Endothelial cell of umbilical vein (primary cell): ENCODE data around the gene SRD5A1. TPM values are rescaled to one million over a fixed set of nuclear protein-coding genes. Genes with fewer than 3 reads are reported as not detected.

ENCODE experiments used
- BruUV-seq: library from RNA; stranded (reverse); fragments of 400-500 nt; replicated peaks from 2 replicates; lab custom pipeline; 2021; lab: Mats Ljungman, UMichigan
- CTCF ChIA-PET: fragments of 300-600, 350-600 bp; sonication (Branson Sonifier 250); formaldehyde crosslinking; loops from one replicate; lab custom pipeline; 2021; ENCODE audit warnings: antibody characterized with exemption, inconsistent platforms; lab: Charles Lee
- POLR2A ChIA-PET: fragments of 300-600, 350-600 bp; sonication (Branson Sonifier 250); formaldehyde crosslinking; loops from one replicate; lab custom pipeline; 2021; ENCODE audit warnings: antibody characterized with exemption, inconsistent platforms; lab: Charles Lee
- DNase-seq: peaks from one replicate; pipeline ENCODE4 v3.0.0-alpha.2; 2011; ENCODE audit warnings: low read depth, low spot score
- FAIRE-seq: peaks from 2 replicates; lab custom pipeline; 2011; peaks lifted over from hg19 to GRCh38; lab: Jason Lieb, UNC
- H2AFZ ChIP-seq: 2 replicates; pipeline ENCODE4 v1.6.0; 2012; ENCODE audit warnings: low read depth, low read length, control low read depth, inconsistent platforms
- H3K27ac ChIP-seq: 2 replicates; pipeline ENCODE4 v1.5.1; 2011; ENCODE audit warnings: low read depth, mild to moderate bottlenecking, control low read depth, low read length, moderate library complexity; ENCODE audit not compliant: insufficient read depth
- H3K27me3 ChIP-seq, 2 experiments: 2 replicates each; pipeline versions ENCODE4 v1.6.0 to v1.6.1; 2011; ENCODE audit warnings: low read length in 2 of 2, mixed read lengths in 1 of 2; ENCODE audit not compliant: control insufficient read depth in 2 of 2, insufficient read depth in 2 of 2
- H3K36me3 ChIP-seq, 2 experiments: 2 replicates in 1 of 2; 3 replicates in 1 of 2; pipeline ENCODE4 v1.5.1; 2011; ENCODE audit warnings: low read length in 2 of 2, mild to moderate bottlenecking in 1 of 2, moderate library complexity in 1 of 2; ENCODE audit not compliant: control insufficient read depth in 2 of 2, insufficient read depth in 2 of 2; ENCODE audit errors: extremely low read depth in 1 of 2
- H3K4me1 ChIP-seq: 3 replicates; pipeline ENCODE4 v1.5.1; 2011; ENCODE audit warnings: mild to moderate bottlenecking, low read length; ENCODE audit not compliant: control insufficient read depth, insufficient read depth; ENCODE audit errors: extremely low read depth
- H3K4me2 ChIP-seq: 2 replicates; pipeline ENCODE4 v1.6.1; 2011; ENCODE audit warnings: low read length, control low read depth, mixed read lengths; ENCODE audit not compliant: insufficient read depth
- H3K4me3 ChIP-seq, 3 experiments: fragments of 200-600 bp in 1 of 3; sonication (generic), shearing (Covaris generic) in 1 of 3; replicated peaks in 1 of 3; 2 replicates each; pipeline ENCODE4 v1.5.1; 2011 to 2016; ENCODE audit warnings: control low read depth in 3 of 3, low read length in 3 of 3, mild to moderate bottlenecking in 2 of 3, inconsistent platforms in 1 of 3, low read depth in 1 of 3, moderate library complexity in 1 of 3; ENCODE audit not compliant: insufficient read depth in 1 of 3
- H3K79me2 ChIP-seq: 2 replicates; pipeline ENCODE4 v1.6.0; 2012; ENCODE audit warnings: low read length, inconsistent platforms; ENCODE audit not compliant: control insufficient read depth, insufficient read depth
- H3K9ac ChIP-seq: replicated peaks from 2 replicates; pipeline ENCODE3; 2011; ENCODE audit warnings: low read length, control low read depth; ENCODE audit not compliant: insufficient read depth; ENCODE audit errors: extremely low read depth
- H3K9me1 ChIP-seq: replicated peaks from 3 replicates; pipeline ENCODE4 v1.6.0; 2011; ENCODE audit warnings: mild to moderate bottlenecking, low read length; ENCODE audit not compliant: control insufficient read depth, insufficient read depth; ENCODE audit errors: extremely low read depth
- H3K9me3 ChIP-seq: replicated peaks from 2 replicates; pipeline ENCODE4 v1.5.1; 2012; ENCODE audit warnings: low read length, inconsistent platforms; ENCODE audit not compliant: control insufficient read depth, insufficient read depth
- H4K20me1 ChIP-seq: replicated peaks from 2 replicates; pipeline ENCODE3; 2011; ENCODE audit warnings: mild to moderate bottlenecking, low read length; ENCODE audit not compliant: control insufficient read depth, insufficient read depth; ENCODE audit errors: extremely low read depth
- CTCF ChIP-seq, 2 donors: IDR thresholded peaks; 1 replicate in 1 of 2; 2 replicates in 1 of 2; pipeline ENCODE4 v1.5.1; 2011; ENCODE audit warnings: low read length in 2 of 2, mild to moderate bottlenecking in 2 of 2, moderate library complexity in 2 of 2, control low read depth in 1 of 2, inconsistent platforms in 1 of 2, low read depth in 1 of 2; ENCODE audit not compliant: insufficient read depth in 1 of 2; ENCODE audit errors: extremely low read depth in 1 of 2
- FOS ChIP-seq: IDR thresholded peaks from 2 replicates; pipeline ENCODE4 v1.6.1; 2011; ENCODE audit warnings: mild to moderate bottlenecking, low read length, moderate library complexity, borderline replicate concordance; ENCODE audit not compliant: insufficient read depth
- JUN ChIP-seq: IDR thresholded peaks from 2 replicates; pipeline ENCODE4 v1.6.1; 2011; ENCODE audit warnings: borderline replicate concordance, low read depth; ENCODE audit not compliant: insufficient read length, insufficient read depth
- MAX ChIP-seq: IDR thresholded peaks from 2 replicates; pipeline ENCODE4 v1.6.1; 2011; ENCODE audit not compliant: insufficient read depth, insufficient read length
- MYC ChIP-seq: IDR thresholded peaks from one replicate; pipeline ENCODE4 v1.6.1; 2011; ENCODE audit warnings: mild to moderate bottlenecking, low read depth, low read length
- POLR2A ChIP-seq: IDR thresholded peaks from 2 replicates; pipeline ENCODE4 v1.6.1; 2012; ENCODE audit warnings: low read depth, mild to moderate bottlenecking, control low read depth, low read length
- dilution Hi-C: fragments of 300-500 bp; cut with MboI; formaldehyde crosslinking; loops from one replicate; pipeline ENCODE4 v1.15.0; 2019; ENCODE audit warnings: low sequenced_read_pairs; ENCODE audit not compliant: extremely low pct_ligation_motif_present
- intact Hi-C: fragments of 100-400 bp; cut with micrococcal nuclease; formaldehyde crosslinking; loops from one replicate; pipeline ENCODE4 v1.10.0; 2022
- polyA plus RNA-seq, 4 experiments: library from polyadenylated mRNA; depleted of rRNA in 3 of 4; stranded (reverse) in 3 of 4; unstranded in 1 of 4; fragments of >200 nt; gene quantifications; 2 replicates each; pipeline versions ENCODE4 v1.2.1 to v1.2.3, GENCODE V29; 2011 to 2012; ENCODE audit warnings: missing spikeins in 1 of 4
- total RNA-seq: library from RNA; stranded (reverse); gene quantifications from 2 replicates; pipeline ENCODE4 v1.2.3, GENCODE V29; 2021

The SRD5A1 gene
- total and polyA plus RNA-seq, 2 donors (not counting 3 experiments of a cell fraction or from before 2014, with no cell fraction given), result 11.6 to 14.8 TPM

- dilution Hi-C loops (no loop called here), intact Hi-C loops (loop anchor here (2.0 kb wide), 1 partner anchor 26 kb away; the partner anchor contains the start of gene TENT4A)
- DNase-seq (peak; percentile 67), FAIRE-seq (peak; percentile 63)
- peak overlapping the region; percentile 72 for H2AFZ ChIP-seq
- no peaks in the 10 kb centered on the region for H3K9me1 ChIP-seq
- H4K20me1 ChIP-seq, result no peaks in the 10 kb centered on the region
- peak overlapping the region; percentile 23 to 76 (median 43) for H3K4me3 ChIP-seq
- CTCF ChIA-PET, result interaction anchor here (0.9 to 2.1 kb wide), 3 partner anchors 8 to 58 kb away, joined by 3 to 8 read pairs (median 7); no protein-coding TSS in a partner anchor
- H3K9ac ChIP-seq, result no peak overlapping the region
- POLR2A ChIA-PET, result no interaction called here
- peak overlapping the region; percentile 96 for H3K4me2 ChIP-seq
- no peak overlapping the region for H3K27ac ChIP-seq
- H3K79me2 ChIP-seq, result no peaks in the 10 kb centered on the region
- H3K9me3 ChIP-seq, result no peaks in the 10 kb centered on the region
- no peaks in the 10 kb centered on the region for H3K4me1 ChIP-seq
- no TSS peak for BruUV-seq
- H3K27me3 ChIP-seq, result peaks cover 0 to 1% of the 10 kb centered on the region in 2 experiments
- TF ChIP-seq FOS, result no peak
- TF ChIP-seq POLR2A, result no peak
- TF ChIP-seq CTCF (IDR thresholded peaks at IDR 0.05; ENCODE audit: extremely low read depth in 1 of 2, insufficient read depth in 1 of 2, low read depth in 1 of 2, low read length in 2 of 2), result no peak
- no peak for TF ChIP-seq MAX
- TF ChIP-seq JUN, result no peak
- no peak for TF ChIP-seq MYC
- H3K36me3 ChIP-seq, result no peaks in the 10 kb centered on the region
Measured at GRCh38 chr5:6686915-6687409, 53.7 kb downstream of the SRD5A1 start.
